Fibroblast of lung (primary cell): ENCODE measurements around the gene CALM1. TPM values are rescaled to one million over a fixed set of nuclear protein-coding genes. Genes with fewer than 3 reads are reported as not detected.

Source experiments
- DNase-seq, 2 donors: peaks; one replicate each; pipeline versions ENCODE4 v3.0.0 to v3.0.0-alpha.2; 2010; ENCODE audit warnings: low read depth in 2 of 2
- H2AFZ ChIP-seq: 2 replicates; pipeline ENCODE4 v1.5.1; 2012; ENCODE audit warnings: low read length, control low read depth, inconsistent platforms
- H3K27ac ChIP-seq: 2 replicates; pipeline ENCODE4 v1.5.1; 2011; ENCODE audit warnings: low read length, control low read depth; ENCODE audit not compliant: insufficient read depth
- H3K27me3 ChIP-seq: 2 replicates; pipeline ENCODE4 v1.5.1; 2011; ENCODE audit warnings: mild to moderate bottlenecking, low read length; ENCODE audit not compliant: control insufficient read depth, insufficient read depth
- H3K36me3 ChIP-seq: 2 replicates; pipeline ENCODE4 v1.5.1; 2011; ENCODE audit warnings: low read length; ENCODE audit not compliant: control insufficient read depth, insufficient read depth
- H3K4me1 ChIP-seq: 2 replicates; pipeline ENCODE4 v1.5.1; 2011; ENCODE audit warnings: low read length; ENCODE audit not compliant: control insufficient read depth, insufficient read depth; ENCODE audit errors: extremely low read depth
- H3K4me2 ChIP-seq: 2 replicates; pipeline ENCODE4 v1.5.1; 2011; ENCODE audit warnings: low read length, control low read depth; ENCODE audit not compliant: insufficient read depth; ENCODE audit errors: extremely low read depth
- H3K4me3 ChIP-seq, 4 experiments: fragments of 200-600 bp in 1 of 4; sonication (generic) in 1 of 4; replicated peaks in 1 of 4; 2 replicates each; pipeline ENCODE4 v1.5.1; 2011 to 2016; ENCODE audit warnings: low read length in 4 of 4, low read depth in 3 of 4, mild to moderate bottlenecking in 3 of 4, control low read depth in 2 of 4, inconsistent platforms in 1 of 4, mixed read lengths in 1 of 4; ENCODE audit not compliant: insufficient read depth in 1 of 4; ENCODE audit errors: control extremely low read depth in 1 of 4
- H3K79me2 ChIP-seq: 2 replicates; pipeline ENCODE4 v1.5.1; 2012; ENCODE audit warnings: mild to moderate bottlenecking, low read length, inconsistent platforms; ENCODE audit not compliant: control insufficient read depth, insufficient read depth
- H3K9ac ChIP-seq: 2 replicates; pipeline ENCODE4 v1.5.1; 2011; ENCODE audit warnings: mild to moderate bottlenecking, low read length, control low read depth; ENCODE audit not compliant: insufficient read depth
- H3K9me3 ChIP-seq: 2 replicates; pipeline ENCODE4 v1.5.1; 2012; ENCODE audit warnings: low read depth, low read length; ENCODE audit not compliant: control insufficient read depth, insufficient read depth
- H4K20me1 ChIP-seq: 2 replicates; pipeline ENCODE4 v1.5.1; 2011; ENCODE audit warnings: low read length; ENCODE audit not compliant: control insufficient read depth, insufficient read depth; ENCODE audit errors: extremely low read depth
- CTCF ChIP-seq, 2 donors: IDR thresholded peaks in 1 of 2; conservative IDR thresholded peaks in 1 of 2; 1 replicate in 1 of 2; 2 replicates in 1 of 2; pipeline ENCODE4 v1.5.1; 2011 to 2012; ENCODE audit warnings: low read length in 2 of 2, control low read depth in 1 of 2, inconsistent platforms in 1 of 2, low read depth in 1 of 2, mild to moderate bottlenecking in 1 of 2
- EZH2 ChIP-seq: IDR thresholded peaks from 2 replicates; pipeline ENCODE4 v1.5.1; 2012; ENCODE audit warnings: low read length, control low read depth, mild to moderate bottlenecking; ENCODE audit errors: missing control alignments
- polyA plus RNA-seq, 2 donors: library from polyadenylated mRNA; depleted of rRNA in 1 of 2; stranded (reverse) in 1 of 2; unstranded in 1 of 2; fragments of >200 nt; gene quantifications; 2 replicates each; pipeline ENCODE4 v1.2.1, GENCODE V29; 2011 to 2012; ENCODE audit warnings: missing spikeins in 1 of 2
- total RNA-seq: library from RNA; depleted of rRNA; stranded (reverse); fragments of >200 nt; gene quantifications from 2 replicates; pipeline ENCODE4 v1.2.1, GENCODE V29; 2014

The CALM1 gene
- total and polyA plus RNA-seq, 2 donors (not counting 1 experiment from before 2014, with no cell fraction given): 620 to 632 TPM

- no peak overlapping the region for H3K4me3 ChIP-seq
- H3K27ac ChIP-seq: no peak overlapping the region
- no peak for TF ChIP-seq EZH2
- no peak for TF ChIP-seq CTCF (conservative IDR thresholded peaks at IDR 0.05 in 1 of 2, IDR thresholded peaks at IDR 0.05 in 1 of 2; ENCODE audit: low read depth in 1 of 2, low read length in 2 of 2)
- no peak for DNase-seq
- H3K27me3 ChIP-seq: no peaks in the 10 kb centered on the region
- no peak overlapping the region for H2AFZ ChIP-seq
- H3K36me3 ChIP-seq: no peaks in the 10 kb centered on the region
- no peak overlapping the region for H3K9ac ChIP-seq
- H4K20me1 ChIP-seq: no peaks in the 10 kb centered on the region
- no peaks in the 10 kb centered on the region for H3K79me2 ChIP-seq
- no peaks in the 10 kb centered on the region for H3K4me1 ChIP-seq
- no peaks in the 10 kb centered on the region for H3K9me3 ChIP-seq
- H3K4me2 ChIP-seq: no peak overlapping the region
These were observed 20.9 kb upstream of the CALM1 start for GRCh38 chr14:90375934-90376333.

- no peaks in the 10 kb centered on the region for H3K9me3 ChIP-seq
- H4K20me1 ChIP-seq: no peaks in the 10 kb centered on the region
- no peaks in the 10 kb centered on the region for H3K79me2 ChIP-seq
- H3K27me3 ChIP-seq: no peaks in the 10 kb centered on the region
- H3K9ac ChIP-seq: no peak overlapping the region
- DNase-seq: no peak
- H3K36me3 ChIP-seq: no peaks in the 10 kb centered on the region
- no peak overlapping the region for H2AFZ ChIP-seq
- no peak overlapping the region for H3K4me3 ChIP-seq
- no peak overlapping the region for H3K27ac ChIP-seq
- H3K4me1 ChIP-seq: peaks cover 6% of the 10 kb centered on the region
- TF ChIP-seq CTCF (conservative IDR thresholded peaks at IDR 0.05 in 1 of 2, IDR thresholded peaks at IDR 0.05 in 1 of 2; ENCODE audit: low read depth in 1 of 2, low read length in 2 of 2) (no peak), EZH2 (no peak)
- H3K4me2 ChIP-seq: no peak overlapping the region
These were observed 18.6 kb upstream of the CALM1 start for GRCh38 chr14:90378249-90378648.

DNA sequence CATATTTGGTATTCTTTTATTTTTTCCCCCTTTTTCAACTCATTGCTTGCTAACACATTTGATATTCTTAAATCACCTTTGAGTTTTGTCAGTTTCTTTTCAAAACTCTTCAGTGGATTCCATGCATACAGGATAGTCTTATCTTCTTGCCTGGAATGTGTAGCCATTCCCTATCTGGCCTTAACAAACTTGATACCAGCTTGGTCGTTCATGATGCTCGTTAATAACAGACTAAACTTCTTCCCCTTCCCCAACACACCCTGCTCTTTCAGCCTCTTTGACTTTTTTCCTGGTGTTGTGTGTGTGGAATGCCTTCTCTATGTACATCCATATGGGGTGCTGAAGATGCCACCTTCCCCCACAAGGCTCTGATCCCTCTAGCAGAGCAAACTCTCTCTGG lies 17.7 kb upstream of the CALM1 start:
- H4K20me1 ChIP-seq: no peaks in the 10 kb centered on the region
- no peak overlapping the region for H3K9ac ChIP-seq
- peaks cover 10% of the 10 kb centered on the region for H3K4me1 ChIP-seq
- no peak overlapping the region for H2AFZ ChIP-seq
- DNase-seq: no peak
- H3K36me3 ChIP-seq: no peaks in the 10 kb centered on the region
- H3K4me2 ChIP-seq: no peak overlapping the region
- no peak overlapping the region for H3K4me3 ChIP-seq
- H3K27ac ChIP-seq: no peak overlapping the region
- H3K79me2 ChIP-seq: no peaks in the 10 kb centered on the region
- TF ChIP-seq CTCF (conservative IDR thresholded peaks at IDR 0.05 in 1 of 2, IDR thresholded peaks at IDR 0.05 in 1 of 2; ENCODE audit: low read depth in 1 of 2, low read length in 2 of 2): no peak
- TF ChIP-seq EZH2: no peak
- H3K27me3 ChIP-seq: no peaks in the 10 kb centered on the region
- no peaks in the 10 kb centered on the region for H3K9me3 ChIP-seq
